Measurements from ENCODE around the gene CLTC.
A peak's percentile ranks its signal among the peaks of the same experiment; 100 is the strongest.
"Not testable (repeated sequence)": the region's sequence is repeated elsewhere in the genome, so short reads cannot be mapped to it uniquely, and the experiment has no call there.

The CLTC gene

DNA sequence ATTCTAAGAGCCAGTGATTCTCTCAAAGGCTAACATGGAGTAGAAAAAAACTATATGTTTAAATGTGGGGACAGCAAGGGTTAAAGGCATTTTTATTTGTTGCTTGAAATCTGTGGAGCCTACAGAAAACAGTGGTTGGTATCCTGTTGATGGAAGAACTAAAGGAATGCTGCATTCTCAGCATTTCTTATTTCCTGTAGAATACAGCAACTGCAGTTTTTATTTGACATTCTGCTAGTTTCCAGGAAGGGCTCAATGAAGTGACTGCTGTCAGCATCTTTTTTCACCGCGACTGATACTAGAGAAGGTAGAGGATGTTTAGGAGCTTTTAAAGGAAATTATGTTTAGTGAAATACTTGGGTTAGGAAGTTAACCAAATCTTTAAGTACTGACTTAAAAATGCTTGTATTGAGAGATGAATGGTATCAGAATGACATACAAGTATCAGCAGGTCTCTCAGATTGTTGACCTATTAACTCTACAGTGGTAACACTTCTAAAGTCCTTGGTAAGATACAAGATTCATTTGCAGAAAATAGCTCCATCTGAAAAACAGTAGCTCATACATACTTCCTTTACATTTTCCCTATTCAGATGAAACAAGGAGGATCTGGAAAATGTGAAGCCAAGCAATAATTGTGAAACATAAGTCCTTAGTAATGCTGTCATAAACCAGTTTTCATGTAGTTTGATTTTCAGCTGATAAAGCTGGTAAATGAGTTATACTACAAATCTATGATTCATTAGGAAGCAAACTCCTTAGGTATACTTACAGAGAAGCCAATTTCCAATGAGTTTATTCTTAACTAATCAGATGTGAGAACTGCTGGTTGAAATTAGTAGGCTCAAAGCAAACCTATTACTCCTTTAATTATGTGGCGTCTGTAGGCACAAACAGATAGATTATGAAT is 15.2 kb downstream of the CLTC start:
- no peak for DNase-seq

DNA sequence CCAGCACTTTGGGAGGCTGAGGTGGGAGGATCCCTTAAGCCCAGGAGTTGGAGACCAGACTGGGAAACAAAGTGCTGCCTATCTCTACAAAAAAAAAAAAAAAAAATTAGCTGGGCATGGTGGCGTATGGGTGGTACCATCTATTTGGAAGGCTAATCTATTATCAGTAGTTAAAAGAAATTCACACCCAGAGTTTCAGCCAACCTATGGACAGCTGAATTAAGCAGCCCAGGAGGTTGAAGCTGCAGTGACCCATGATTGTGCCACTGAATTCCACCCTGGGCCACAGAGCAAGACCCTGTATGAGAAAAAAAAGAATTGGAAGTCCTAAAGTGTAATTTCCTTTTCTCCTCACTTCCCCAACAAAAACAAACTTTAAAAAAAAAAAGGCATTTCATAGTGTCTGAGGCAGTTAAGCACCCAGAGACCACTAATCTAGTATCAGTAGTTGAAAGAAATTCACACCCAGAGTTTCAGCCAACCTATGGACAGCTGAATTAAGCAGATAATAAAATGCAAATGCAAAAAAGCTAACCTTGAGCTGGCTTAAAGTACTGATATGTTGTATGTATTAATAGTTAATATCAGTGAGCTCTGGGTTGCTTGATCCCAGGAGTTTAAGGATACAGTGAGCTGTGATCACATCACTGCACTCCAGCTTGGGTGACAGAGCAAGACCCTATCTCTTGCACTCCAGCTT is 18.1 kb downstream of the CLTC start:
- DNase-seq = no peak

DNA sequence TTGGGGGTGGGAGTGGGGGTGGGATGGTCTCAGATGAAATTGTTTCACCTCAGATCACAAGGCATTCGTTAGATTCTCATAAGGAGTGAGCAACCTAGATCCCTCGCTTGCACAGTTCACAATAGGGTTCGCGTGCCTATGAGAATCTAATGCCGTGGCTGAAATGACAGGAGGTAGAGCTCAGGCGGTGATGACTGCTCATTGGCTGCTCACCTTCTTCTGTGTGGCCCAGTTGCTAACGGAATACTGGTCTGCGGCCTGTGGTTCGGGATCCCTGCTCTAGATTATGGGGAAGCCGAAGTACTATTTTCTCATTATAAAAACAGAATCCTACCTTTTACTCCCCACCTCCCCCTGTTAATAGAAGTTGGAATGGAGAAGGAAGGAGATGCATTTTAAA is 18.9 kb downstream of the CLTC start:
- no peak for DNase-seq

DNA sequence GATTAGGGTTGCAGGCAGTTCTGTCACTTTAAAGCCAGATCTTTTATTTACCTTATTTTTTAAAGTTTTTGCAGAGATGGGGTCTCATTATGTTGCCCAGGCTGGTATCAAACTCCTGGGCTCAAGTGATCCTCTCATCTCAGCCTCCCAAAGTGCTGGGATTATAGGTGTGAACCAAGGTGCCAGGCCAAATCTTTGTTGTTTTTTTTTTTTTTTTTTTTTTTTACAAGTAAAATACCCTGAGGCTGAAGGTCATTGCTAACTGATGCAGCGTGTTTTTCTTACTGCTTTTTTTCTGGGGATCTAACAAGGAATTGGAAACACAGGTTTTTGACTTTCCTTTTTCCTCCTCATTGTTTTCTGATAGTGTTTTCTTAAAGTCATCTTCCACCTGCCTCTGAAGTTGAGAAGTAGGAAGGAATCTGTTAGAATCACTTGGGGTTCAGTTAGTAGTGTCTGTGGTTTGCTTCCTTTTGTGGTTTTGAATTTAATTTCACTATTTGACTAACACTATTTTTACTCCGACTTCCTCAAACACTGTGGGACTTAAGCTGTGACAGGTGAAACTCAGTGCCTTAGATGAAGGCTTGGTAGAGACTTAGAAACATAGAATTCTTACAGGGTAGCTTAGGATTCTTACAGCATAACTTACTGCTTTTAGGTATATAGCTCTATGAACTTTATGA is 22.2 kb downstream of the CLTC start:
- peak; percentile 91 to 92 for DNase-seq

DNA sequence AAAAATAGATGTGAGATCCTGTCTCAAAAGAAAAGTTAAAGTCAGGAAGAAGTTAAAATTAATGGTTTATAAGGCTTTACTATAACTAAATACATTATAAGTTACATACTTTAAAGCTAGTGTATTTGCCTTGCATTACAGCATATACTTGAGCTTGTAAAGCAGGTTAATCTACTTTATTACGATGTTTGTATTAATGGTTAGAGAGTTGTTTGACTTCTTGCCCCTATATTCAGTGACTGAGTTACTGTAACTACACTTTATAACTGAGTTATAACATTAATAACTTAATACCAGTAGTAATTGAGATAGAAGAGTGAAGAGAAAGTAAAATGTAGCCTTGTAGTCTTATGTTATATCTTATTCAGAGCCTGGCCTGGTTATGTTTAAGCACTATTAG is 22.9 kb downstream of the CLTC start:
- no peak for DNase-seq

DNA sequence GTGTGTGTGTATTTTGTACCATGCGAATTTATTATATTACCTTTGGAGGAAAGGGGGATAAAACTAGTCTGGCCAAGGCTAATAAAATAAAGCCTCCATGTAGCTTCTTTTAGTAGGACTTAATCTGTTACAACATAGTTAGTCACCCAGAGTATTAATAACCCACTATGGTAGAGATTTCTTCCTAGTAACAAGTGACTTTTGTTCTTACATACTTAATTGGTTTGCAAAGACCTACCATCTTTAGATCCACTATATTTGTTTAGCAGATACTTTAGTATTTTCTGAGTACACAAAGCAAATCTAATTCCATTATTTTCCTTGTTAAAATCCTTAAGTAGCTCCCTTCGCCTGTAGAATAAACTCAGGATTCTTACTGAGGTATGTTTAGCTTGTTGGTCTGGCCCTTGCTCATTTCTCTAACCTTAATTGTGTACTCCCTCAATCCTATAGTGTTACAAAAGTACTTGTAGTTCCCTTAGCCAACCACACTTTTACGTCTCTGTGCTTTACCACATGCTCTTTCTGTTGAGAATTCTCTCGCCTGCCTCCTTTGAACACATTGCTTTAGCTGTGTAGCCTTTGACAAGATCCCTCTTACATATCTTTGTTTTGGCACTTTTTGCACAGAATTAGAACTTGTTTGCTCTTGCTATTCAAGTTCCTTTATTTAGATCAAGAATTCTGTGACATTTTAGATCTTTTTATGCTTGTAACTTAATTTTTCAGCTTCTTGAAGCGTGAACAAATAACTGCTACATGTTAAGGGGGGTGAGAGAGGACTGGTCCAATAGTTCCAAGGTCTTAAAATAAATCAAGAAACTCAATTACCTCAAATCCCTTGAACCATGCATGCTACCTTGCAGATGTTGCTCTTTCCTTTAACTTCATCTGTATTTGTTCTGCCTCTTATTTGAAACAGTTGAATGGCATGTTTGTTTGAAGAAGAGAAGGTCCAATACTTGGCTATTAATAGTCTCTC is 23.8 kb downstream of the CLTC start:
- no peak for DNase-seq

DNA sequence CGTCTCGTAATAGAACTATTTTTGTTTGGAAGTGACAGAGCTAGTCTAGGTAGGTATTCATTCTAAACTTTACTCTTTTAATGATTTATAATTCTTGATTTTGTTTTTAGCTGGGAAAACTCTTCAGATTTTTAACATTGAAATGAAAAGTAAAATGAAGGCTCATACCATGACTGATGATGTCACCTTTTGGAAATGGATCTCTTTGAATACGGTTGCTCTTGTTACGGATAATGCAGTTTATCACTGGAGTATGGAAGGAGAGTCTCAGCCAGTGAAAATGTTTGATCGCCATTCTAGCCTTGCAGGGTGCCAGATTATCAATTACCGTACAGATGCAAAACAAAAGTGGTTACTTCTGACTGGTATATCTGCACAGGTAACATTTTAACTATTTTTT is 27.6 kb downstream of the CLTC start:
- no peak for DNase-seq

GRCh38 chr17:59649886-59650285 is 30.2 kb downstream of the CLTC start:
- no peak for DNase-seq

- DNase-seq = no peak
These were observed 30.9 kb downstream of the CLTC start for GRCh38 chr17:59650642-59651041.

- DNase-seq = no peak
These were observed 31.7 kb downstream of the CLTC start for GRCh38 chr17:59651346-59651745.

GRCh38 chr17:59652119-59652518 is 32.4 kb downstream of the CLTC start:
- no peak for DNase-seq

- DNase-seq = not testable (repeated sequence)
These were observed 36.9 kb downstream of the CLTC start for GRCh38 chr17:59656624-59657023.

DNA sequence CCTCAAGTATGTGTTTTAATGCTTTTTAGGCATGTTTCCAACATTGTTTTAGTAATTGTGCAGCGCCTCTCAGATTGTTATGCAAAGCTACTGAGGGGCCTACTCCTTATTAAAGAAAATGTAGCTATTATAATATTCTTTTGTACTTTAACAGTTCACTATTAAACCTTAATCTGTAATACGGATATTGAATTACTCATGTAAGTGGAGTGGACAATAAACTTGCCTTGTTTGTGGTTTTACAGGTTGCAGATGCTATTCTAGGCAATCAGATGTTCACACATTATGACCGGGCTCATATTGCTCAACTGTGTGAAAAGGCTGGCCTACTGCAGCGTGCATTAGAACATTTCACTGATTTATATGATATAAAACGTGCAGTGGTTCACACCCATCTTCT is 46.5 kb downstream of the CLTC start:
- no peak for DNase-seq

GRCh38 chr17:59668816-59669215 is 49.1 kb downstream of the CLTC start:
- DNase-seq = peak; percentile 30 to 41

- DNase-seq = no peak
These were observed 49.7 kb downstream of the CLTC start for GRCh38 chr17:59669411-59669810.

DNA sequence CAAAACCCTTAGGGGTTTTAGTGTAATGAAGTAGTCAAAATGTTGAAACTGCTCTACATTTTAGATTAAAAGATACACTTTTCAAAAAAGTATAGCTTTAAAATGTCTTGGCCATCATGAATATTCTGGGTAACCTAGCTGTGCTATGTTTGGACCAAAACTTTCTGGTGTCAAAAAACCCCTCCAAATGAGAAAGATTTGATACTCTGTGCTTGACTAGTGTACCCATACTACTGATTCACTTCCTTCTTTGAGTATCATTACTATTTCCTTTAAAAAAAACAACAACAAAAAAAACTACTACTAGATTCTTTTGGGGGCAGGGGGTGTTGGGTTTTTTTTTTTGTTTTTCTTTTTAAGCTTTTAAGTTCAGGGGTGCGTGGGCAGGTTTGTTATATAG is 50.2 kb downstream of the CLTC start:
- DNase-seq = no peak

GRCh38 chr17:59671386-59671785 is 51.7 kb downstream of the CLTC start:
- DNase-seq = no peak

- DNase-seq = no peak
These were observed 55.5 kb downstream of the CLTC start for GRCh38 chr17:59675231-59675630.

- DNase-seq = no peak
These were observed 57.0 kb downstream of the CLTC start for GRCh38 chr17:59676716-59677115.

- no peak for DNase-seq
These were observed 59.2 kb downstream of the CLTC start for GRCh38 chr17:59678918-59679317.

DNA sequence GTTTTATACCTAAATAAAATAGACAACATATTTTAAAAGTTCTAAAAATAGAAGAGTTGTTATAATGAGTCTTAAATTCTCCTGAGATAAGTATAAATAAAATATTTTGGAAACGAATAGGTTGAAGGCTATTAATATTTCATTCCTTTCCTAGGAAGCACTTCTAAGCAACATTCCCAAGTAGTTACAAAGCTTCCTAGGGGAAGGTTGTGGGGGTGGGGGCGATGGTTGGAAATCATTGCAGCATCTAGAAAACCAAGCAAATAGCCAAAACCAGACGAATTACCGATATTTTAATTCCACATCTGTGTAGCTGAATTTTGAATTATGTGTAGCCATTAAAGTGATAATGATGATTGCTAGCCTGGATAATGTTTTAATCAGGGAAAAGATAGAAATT is 60.6 kb downstream of the CLTC start:
- no peak for DNase-seq

GRCh38 chr17:59683283-59683682 is 63.6 kb downstream of the CLTC start:
- DNase-seq = no peak

DNA sequence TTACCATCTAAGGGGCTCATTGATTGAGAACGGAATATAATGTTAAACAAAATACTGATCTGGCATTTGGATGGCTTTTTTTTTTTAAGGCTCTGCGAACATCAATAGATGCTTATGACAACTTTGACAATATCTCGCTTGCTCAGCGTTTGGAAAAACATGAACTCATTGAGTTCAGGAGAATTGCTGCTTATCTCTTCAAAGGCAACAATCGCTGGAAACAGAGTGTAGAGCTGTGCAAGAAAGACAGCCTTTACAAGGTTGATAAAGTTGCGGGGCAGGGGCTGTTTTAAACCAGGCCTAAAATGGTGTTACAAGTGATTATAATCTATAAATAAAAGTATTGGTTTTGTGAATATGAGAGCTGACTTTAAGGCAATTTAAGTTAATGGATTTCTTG is 65.3 kb downstream of the CLTC start:
- no peak for DNase-seq
